HS-5 (cell line): ENCODE data around the gene COX6B1.
"Not testable (repeated sequence)": the region's sequence is repeated elsewhere in the genome, so short reads cannot be mapped to it uniquely, and the experiment has no call there.

Experiments used
- DNase-seq: peaks from one replicate; pipeline ENCODE4 v3.0.0-alpha.2; 2012; ENCODE audit warnings: low read depth

Gene COX6B1

GRCh38 chr19:35648017-35648961 is at the start of gene COX6B1:
COX6B1 (plus strand) TSS chr19:35648323; CDS start chr19:35651244, 2,921 bp downstream.
- DNase-seq: peak; percentile 91

DNA sequence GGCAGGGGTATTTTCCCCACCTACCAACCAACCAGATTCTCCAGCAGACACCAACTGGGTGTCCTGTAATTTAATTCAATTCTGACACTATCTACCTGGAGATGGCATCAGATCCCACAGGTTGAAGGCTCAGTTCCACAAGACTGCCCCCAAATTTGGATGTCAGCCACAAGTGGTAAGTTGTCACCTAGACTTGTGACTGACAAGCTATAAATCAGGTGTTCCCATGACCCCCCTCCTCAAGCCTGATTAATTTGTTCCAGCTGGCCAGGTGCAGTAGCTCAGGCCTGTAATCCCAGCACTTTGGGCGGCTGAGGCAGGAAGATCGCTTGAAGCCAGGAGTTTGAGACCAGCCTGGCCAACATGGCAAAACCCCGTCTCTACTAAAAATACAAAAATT is 46.2 kb upstream of the COX6B1 start:
- DNase-seq: no peak

DNA sequence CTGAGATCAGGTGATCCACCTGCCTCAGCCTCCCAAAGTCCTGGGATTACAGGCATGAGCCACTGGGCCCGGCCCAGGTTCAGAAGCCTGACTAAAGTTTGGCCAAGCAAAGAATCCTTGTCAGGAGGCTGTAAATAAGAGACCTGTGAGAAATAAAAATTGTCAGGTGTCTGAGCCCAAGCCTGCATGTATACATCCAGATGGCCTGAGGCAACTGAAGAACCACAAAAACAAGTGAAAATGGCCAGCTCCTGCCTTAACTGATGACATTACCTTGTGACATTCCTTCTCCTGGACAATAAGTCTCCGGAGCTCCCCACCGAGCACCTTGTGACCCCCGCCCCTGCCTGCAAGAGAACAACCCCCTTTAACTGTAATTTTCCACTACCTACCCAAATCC is 43.7 kb upstream of the COX6B1 start:
- not testable (repeated sequence) for DNase-seq

GRCh38 chr19:35607170-35607569 is 41.0 kb upstream of the COX6B1 start:
- DNase-seq: not testable (repeated sequence)

GRCh38 chr19:35607661-35608060 is 40.5 kb upstream of the COX6B1 start:
- DNase-seq: no peak

DNA sequence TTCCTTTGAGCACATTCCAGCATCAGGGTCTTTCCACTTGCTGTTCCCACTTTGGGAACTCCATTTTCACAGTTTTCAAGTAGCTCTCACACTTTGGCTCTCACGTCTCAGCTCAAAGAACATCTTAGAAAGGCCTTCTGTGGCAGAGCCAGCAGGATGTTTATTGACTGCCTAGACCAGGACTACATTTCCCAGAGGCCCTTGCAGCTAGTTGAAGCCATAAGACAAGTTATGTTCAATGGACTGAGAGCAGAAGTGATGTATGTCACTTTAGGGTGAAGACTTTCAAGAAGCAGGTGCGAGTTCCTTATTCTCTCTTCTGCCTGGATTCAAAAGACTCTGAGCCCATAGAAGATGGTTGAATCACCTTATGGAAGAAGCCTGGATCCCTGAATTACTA is 39.9 kb upstream of the COX6B1 start:
- no peak for DNase-seq

DNA sequence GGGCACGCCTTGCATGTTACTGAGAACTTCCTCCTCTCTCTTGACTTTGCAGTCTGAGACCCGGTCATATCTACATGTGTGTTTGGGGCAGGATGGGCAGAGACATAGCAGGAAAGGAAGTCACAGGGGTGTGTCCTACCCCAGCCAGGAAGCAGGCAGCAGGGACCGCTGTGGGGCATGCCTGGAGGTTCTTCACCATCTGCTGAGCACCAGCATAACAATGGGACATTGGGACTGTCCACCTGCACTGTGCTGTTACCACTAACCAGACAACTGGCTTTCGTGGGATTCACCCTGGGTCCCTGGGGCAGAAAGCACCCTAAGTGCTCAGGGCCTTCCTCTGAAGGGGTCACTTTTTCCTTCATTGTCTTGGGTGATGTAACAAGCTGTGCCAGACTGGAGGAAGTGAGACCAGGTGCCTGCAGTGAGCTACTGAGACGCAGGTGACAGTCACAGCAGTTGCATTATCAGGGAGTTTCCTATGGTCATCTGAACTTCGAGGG is 38.2 kb upstream of the COX6B1 start:
- DNase-seq: no peak

DNA sequence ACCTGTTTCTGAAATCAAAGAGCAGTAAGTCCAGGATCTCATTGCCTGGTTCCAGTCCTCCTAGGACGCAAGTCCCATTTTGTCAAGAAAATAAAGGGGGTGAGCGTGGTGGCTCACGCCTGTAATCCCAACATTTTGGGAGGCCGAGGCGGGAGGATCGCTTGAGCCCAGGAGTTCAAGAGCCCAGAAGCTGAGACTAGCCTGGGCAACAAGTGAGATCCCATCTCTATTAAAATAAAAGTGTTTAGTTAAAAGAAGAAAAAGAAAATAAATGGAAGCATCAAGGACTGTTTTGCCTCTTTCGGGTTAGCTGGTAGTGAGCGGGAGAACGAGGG is 35.9 kb upstream of the COX6B1 start:
- no peak for DNase-seq

GRCh38 chr19:35612559-35613321 is 35.4 kb upstream of the COX6B1 start, which contains the start of gene HAUS5:
HAUS5 (plus strand) TSS chr19:35612735; CDS start chr19:35612795, 60 bp downstream.
- DNase-seq: peak; percentile 60

DNA sequence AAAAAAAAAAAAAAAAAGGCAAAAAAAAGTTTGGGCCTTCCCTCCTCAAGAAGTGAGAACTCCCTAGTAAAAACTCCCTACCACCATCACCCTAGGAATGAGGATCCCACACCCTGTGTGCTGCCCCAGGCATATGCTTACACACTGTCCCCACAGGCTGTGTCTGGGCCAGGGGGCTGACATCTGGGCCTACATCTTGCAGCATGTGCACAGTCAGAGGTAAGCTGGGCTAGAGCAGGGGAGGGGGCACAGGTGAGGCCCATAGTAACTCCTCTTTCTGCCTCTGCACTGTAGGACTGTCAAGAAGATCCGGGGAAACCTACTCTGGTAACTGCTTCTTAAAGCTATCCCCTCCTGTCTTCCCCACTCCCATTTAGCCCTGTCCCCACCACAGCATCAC is 34.5 kb upstream of the COX6B1 start:
- no peak for DNase-seq

- DNase-seq: no peak
Measured at GRCh38 chr19:35615036-35615435, 33.1 kb upstream of the COX6B1 start.

GRCh38 chr19:35618857-35619256 is 29.3 kb upstream of the COX6B1 start:
- DNase-seq: no peak

GRCh38 chr19:35619290-35619923 is 28.7 kb upstream of the COX6B1 start:
- no peak for DNase-seq

DNA sequence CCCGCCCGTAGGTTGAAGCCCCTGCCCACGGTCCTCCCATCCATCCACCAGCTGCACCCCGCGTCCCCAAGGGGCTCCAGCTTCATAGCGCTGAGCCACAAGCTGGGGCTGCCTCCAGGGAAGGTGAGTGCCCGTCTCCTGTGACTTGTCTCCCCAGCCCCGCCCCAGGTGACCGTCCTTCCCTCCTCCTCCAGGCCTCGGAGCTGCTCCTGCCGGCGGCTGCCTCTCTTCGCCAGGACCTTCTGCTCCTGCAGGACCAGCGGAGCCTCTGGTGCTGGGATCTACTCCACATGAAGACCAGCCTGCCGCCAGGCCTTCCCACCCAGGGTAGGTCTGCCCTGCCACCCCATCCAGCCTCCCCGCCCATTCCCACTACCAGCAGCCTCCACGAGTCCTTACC is 28.1 kb upstream of the COX6B1 start:
- no peak for DNase-seq

DNA sequence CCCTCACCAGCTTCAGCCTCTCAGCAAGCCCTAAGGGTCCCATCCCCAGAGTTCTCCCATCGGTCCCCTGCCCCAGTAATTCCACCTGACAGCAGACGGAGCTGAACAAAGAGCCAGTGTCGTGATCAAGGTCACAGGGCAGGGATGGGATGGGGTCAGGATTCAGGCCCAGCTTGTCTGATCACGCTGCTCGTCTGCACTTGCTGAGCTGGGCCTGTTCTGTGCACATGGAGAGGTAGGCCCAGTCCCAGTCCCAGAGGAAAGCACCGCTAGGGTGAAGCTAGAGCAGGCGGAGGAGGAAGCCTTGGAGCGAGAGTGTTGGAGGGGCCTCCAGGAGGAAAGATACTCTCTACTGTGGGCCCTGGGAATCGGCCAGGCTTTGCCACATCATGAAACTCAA is 26.4 kb upstream of the COX6B1 start:
- DNase-seq: no peak

- DNase-seq: no peak
Measured at GRCh38 chr19:35622750-35623149, 25.4 kb upstream of the COX6B1 start.

- no peak for DNase-seq
Measured at GRCh38 chr19:35623327-35624010, 24.7 kb upstream of the COX6B1 start.

- DNase-seq: no peak
Measured at GRCh38 chr19:35628264-35628564, 19.9 kb upstream of the COX6B1 start.

GRCh38 chr19:35628565-35629331 is 19.4 kb upstream of the COX6B1 start, which contains the start of gene RBM42:
RBM42 (plus strand) TSS chr19:35629036; CDS start chr19:35629154, 118 bp downstream.
- peak; percentile 97 for DNase-seq

GRCh38 chr19:35629332-35629633 is 18.8 kb upstream of the COX6B1 start:
- DNase-seq: no peak

- no peak for DNase-seq
Measured at GRCh38 chr19:35633727-35634440, 14.2 kb upstream of the COX6B1 start.
